Measurements from ENCODE around the gene CDKN2A.

CDKN2A gene

GRCh38 chr9:21982391-21982790 lies 11.8 kb downstream of the CDKN2A start:
- no peak for TF ChIP-seq CTCF (IDR thresholded peaks at IDR 0.05; ENCODE audit: unreplicated experiment in 3 of 3)
- Mint-ChIP-seq H3K4me3 (no peak overlapping the region), H3K9me3 (no peaks in the 10 kb centered on the region), H3K4me1 (no peaks in the 10 kb centered on the region), H3K27ac (no peak overlapping the region), H3K36me3 (ENCODE audit: low read depth) (no peaks in the 10 kb centered on the region), H3K27me3 (ENCODE audit: low read depth) (peaks cover 99% of the 10 kb centered on the region)

- Mint-ChIP-seq H3K27ac (no peak overlapping the region), H3K4me1 (peaks cover 6% of the 10 kb centered on the region), H3K9me3 (peaks cover 2% of the 10 kb centered on the region), H3K4me3 (no peak overlapping the region), H3K27me3 (ENCODE audit: low read depth) (peaks cover 99% of the 10 kb centered on the region), H3K36me3 (ENCODE audit: low read depth) (no peaks in the 10 kb centered on the region)
- TF ChIP-seq CTCF (IDR thresholded peaks at IDR 0.05; ENCODE audit: unreplicated experiment in 3 of 3), result no peak
These were observed 17.8 kb downstream of the CDKN2A start for GRCh38 chr9:21976334-21976875.

GRCh38 chr9:21974722-21975409 lies 19.3 kb downstream of the CDKN2A start:
- no peak overlapping the region for H3K27ac Mint-ChIP-seq
- H3K4me3 Mint-ChIP-seq, result peak overlapping the region; percentile 61 to 77 (median 72)
- peaks cover 4% of the 10 kb centered on the region for H3K9me3 Mint-ChIP-seq
- peaks cover 100% of the 10 kb centered on the region for H3K27me3 Mint-ChIP-seq (ENCODE audit: low read depth)
- H3K36me3 Mint-ChIP-seq (ENCODE audit: low read depth), result no peaks in the 10 kb centered on the region
- H3K4me1 Mint-ChIP-seq, result peaks cover 6% of the 10 kb centered on the region
- no peak for TF ChIP-seq CTCF (IDR thresholded peaks at IDR 0.05; ENCODE audit: unreplicated experiment in 3 of 3)

GRCh38 chr9:21974343-21974721 lies 19.9 kb downstream of the CDKN2A start:
- peak overlapping the region; percentile 61 to 73 (median 72) for H3K4me3 Mint-ChIP-seq
- H3K36me3 Mint-ChIP-seq (ENCODE audit: low read depth), result no peaks in the 10 kb centered on the region
- no peak for TF ChIP-seq CTCF (IDR thresholded peaks at IDR 0.05; ENCODE audit: unreplicated experiment in 3 of 3)
- H3K9me3 Mint-ChIP-seq, result peaks cover 6% of the 10 kb centered on the region
- peaks cover 6% of the 10 kb centered on the region for H3K4me1 Mint-ChIP-seq
- H3K27ac Mint-ChIP-seq, result no peak overlapping the region
- peaks cover 100% of the 10 kb centered on the region for H3K27me3 Mint-ChIP-seq (ENCODE audit: low read depth)

GRCh38 chr9:21972361-21972760 lies 21.8 kb downstream of the CDKN2A start:
- Mint-ChIP-seq H3K27ac (no peak overlapping the region), H3K36me3 (ENCODE audit: low read depth) (no peaks in the 10 kb centered on the region), H3K4me3 (no peak overlapping the region), H3K4me1 (peaks cover 11% of the 10 kb centered on the region), H3K27me3 (ENCODE audit: low read depth) (peaks cover 100% of the 10 kb centered on the region), H3K9me3 (peaks cover 6% of the 10 kb centered on the region)
- TF ChIP-seq CTCF (IDR thresholded peaks at IDR 0.05; ENCODE audit: unreplicated experiment in 3 of 3), result no peak
